Smooth muscle cell of the brain vasculature (primary cell): ENCODE data around the gene IL10RA.
"Not testable (repeated sequence)": the region's sequence is repeated elsewhere in the genome, so short reads cannot be mapped to it uniquely, and the experiment has no call there.

Experiments
- DNase-seq: peaks from one replicate; pipeline ENCODE4 v3.0.0-alpha.2; 2012; ENCODE audit warnings: low read depth, low spot score

The IL10RA gene

GRCh38 chr11:117961896-117962295 is 24.3 kb upstream of the IL10RA start:
- no peak for DNase-seq

GRCh38 chr11:117962826-117963225 is 23.4 kb upstream of the IL10RA start:
- no peak for DNase-seq

GRCh38 chr11:117966908-117967307 is 19.3 kb upstream of the IL10RA start:
- no peak for DNase-seq

GRCh38 chr11:117969160-117969991 is 16.8 kb upstream of the IL10RA start:
- DNase-seq = no peak

- no peak for DNase-seq
Measured at GRCh38 chr11:117970400-117971024, 15.7 kb upstream of the IL10RA start.

GRCh38 chr11:117972044-117972443 is 14.2 kb upstream of the IL10RA start:
- no peak for DNase-seq

GRCh38 chr11:117972629-117973502 is 13.3 kb upstream of the IL10RA start:
- no peak for DNase-seq

- DNase-seq = no peak
Measured at GRCh38 chr11:117973503-117973860, 12.7 kb upstream of the IL10RA start.

- DNase-seq = no peak
Measured at GRCh38 chr11:117976445-117976844, 9.7 kb upstream of the IL10RA start.

GRCh38 chr11:117977029-117977428 is 9.2 kb upstream of the IL10RA start:
- DNase-seq = no peak

- not testable (repeated sequence) for DNase-seq
Measured at GRCh38 chr11:117977612-117978264, 8.5 kb upstream of the IL10RA start.

- not testable (repeated sequence) for DNase-seq
Measured at GRCh38 chr11:117978291-117978910, 7.8 kb upstream of the IL10RA start.

- no peak for DNase-seq
Measured at GRCh38 chr11:117978991-117979390, 7.2 kb upstream of the IL10RA start.

- DNase-seq = no peak
Measured at GRCh38 chr11:117979481-117980211, 6.5 kb upstream of the IL10RA start.

GRCh38 chr11:117980280-117980679 is 5.9 kb upstream of the IL10RA start:
- DNase-seq = no peak

GRCh38 chr11:117980720-117981119 is 5.5 kb upstream of the IL10RA start:
- DNase-seq = no peak

GRCh38 chr11:117983163-117983475 is 3.1 kb upstream of the IL10RA start:
- no peak for DNase-seq

- DNase-seq = no peak
Measured at GRCh38 chr11:117984476-117984875, 1.7 kb upstream of the IL10RA start.

- DNase-seq = no peak
Measured at GRCh38 chr11:117986981-117987574, 884 bp downstream of the IL10RA start.

- DNase-seq = no peak
Measured at GRCh38 chr11:117989351-117990102, 3.3 kb downstream of the IL10RA start.
